HG02759 (cell line): ENCODE data around the gene EEF2K.

ENCODE experiments used
- ATAC-seq: cut with Tn5 transposase; IDR thresholded peaks from one replicate; pipeline ENCODE4 v1.9.1; 2021; ENCODE audit warnings: mild to moderate bottlenecking, moderate library complexity; ENCODE audit not compliant: unreplicated experiment

EEF2K gene

DNA sequence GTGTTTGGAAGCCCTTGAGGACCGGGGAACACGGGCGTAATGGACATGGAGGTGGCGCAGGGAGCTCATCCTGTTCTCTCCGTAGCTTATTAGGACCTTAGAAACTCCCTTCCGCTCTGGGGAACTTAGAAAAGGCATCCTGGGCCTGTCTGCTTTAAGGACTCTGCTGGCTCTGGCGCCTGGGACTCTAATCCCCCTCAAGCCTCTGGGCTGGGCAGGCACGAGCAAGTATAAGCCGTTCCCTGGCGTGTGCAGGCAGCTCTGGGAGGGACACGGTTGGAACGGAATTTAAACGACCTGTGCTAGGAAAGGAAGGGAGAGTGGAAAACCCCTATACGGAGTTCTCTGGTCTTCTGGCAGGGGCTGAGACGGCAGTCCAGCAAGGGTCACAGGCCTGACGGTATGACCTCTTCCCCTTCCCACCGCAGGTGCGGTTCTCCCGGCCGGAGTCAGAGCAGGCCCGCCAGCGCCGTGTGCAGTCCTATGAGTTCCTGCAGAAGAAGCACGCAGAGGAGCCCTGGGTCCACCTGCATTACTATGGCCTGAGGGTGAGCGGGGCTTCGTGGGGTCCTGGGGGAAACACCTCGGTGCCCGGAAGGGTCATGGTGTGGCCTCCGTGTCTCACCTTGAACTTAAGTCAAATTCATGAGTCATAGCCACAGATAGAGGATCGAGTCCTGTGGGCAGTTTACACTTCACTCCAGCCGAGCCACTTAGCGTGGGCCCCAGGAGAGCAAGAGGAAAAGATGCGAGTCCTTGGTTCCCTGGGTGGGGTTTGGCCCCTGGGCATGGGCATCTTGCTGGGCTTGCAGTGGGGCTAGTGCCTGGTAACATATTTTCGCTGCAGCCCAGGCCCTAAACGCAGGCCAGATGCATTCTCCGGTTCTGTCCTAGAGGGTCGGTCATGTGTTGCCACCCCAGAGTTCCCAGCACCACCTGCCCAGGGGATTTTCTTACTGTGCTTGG, 108.9 kb downstream of the EEF2K start:
- no peak for ATAC-seq

- no peak for ATAC-seq
Observed at GRCh38 chr16:22315979-22316378, 109.9 kb downstream of the EEF2K start.

DNA sequence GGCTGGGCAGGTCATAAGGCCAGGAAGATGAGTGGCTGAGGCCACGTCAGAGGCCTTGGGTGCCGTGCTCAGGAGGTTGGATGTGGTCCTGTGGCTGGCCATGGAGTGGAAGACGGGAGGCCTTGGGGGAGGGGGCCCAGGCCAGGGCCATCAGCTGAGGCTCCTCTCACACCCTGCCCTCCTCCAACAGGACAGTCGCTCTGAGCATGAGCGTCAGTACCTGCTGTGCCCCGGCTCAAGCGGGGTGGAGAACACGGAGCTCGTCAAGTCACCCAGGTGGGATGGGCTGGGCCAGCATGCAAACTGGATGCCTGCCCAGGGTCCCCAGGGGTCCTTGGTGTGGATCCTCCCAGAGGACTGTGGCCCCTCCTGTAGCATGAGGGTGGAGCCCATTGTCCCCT, 110.3 kb downstream of the EEF2K start:
- no peak for ATAC-seq

DNA sequence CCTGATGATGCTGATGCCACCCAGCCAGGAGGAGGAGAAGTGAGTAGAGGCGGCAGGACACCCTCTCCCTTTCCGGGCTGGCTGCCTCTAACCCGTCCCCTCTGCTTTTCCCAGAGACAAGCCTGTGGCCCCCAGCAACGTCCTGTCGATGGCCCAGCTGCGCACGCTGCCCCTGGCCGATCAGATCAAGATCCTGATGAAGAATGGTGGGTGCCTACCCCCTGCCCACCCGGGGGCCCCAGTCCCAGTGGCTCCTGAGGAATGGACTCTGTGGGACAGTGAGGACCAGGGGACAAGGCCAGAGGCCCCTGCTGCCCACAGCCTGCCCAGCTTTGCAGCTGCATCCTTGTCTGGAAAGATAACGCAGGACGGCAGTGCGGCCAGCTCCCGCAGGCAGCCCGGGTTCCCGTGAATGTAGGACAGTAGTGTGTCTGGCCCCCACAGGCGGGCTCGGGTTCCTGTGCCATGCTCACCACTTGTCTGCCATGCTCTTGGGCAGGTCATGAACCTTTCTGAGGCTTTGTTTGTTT, 111.0 kb downstream of the EEF2K start:
- ATAC-seq: no peak

- no peak for ATAC-seq
Observed at GRCh38 chr16:22317625-22318024, 111.5 kb downstream of the EEF2K start.

- ATAC-seq: no peak
Observed at GRCh38 chr16:22318690-22319358, 112.7 kb downstream of the EEF2K start.

DNA sequence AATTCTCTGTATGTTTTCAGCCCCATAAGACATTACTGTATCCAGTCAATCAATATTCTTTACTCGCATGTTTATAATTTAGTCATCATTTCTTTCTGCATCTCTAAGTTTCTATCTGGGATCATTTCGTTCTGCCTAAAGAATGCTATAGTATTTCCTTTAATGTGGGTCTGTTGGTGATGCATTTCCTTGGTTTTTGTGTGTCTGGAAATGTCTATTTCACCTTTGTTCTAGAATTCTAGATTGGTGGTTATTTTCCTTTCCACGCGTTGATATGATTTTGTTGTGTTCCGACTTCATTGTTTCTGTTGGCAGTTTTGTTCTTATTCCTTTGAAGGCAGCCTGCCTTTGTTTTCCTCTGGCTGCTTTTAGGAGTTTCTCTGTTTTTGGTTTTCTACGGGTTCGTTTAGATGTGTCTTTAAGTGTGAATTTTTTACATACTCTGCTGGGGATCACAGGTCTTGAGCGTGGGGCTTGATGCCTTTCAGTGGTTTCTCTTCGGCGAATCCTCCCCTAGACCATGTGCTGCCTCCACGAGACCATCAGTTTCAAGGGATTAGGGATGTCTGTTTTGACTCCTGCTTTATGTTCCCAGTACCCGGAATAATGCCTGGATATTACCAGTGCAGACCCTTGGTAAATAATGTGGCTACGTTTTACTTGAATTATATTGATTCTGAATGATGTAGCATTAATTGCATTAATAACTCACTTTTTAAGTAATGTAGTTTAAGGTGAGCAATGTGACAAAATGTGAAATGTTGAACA, 114.7 kb downstream of the EEF2K start:
- no peak for ATAC-seq

DNA sequence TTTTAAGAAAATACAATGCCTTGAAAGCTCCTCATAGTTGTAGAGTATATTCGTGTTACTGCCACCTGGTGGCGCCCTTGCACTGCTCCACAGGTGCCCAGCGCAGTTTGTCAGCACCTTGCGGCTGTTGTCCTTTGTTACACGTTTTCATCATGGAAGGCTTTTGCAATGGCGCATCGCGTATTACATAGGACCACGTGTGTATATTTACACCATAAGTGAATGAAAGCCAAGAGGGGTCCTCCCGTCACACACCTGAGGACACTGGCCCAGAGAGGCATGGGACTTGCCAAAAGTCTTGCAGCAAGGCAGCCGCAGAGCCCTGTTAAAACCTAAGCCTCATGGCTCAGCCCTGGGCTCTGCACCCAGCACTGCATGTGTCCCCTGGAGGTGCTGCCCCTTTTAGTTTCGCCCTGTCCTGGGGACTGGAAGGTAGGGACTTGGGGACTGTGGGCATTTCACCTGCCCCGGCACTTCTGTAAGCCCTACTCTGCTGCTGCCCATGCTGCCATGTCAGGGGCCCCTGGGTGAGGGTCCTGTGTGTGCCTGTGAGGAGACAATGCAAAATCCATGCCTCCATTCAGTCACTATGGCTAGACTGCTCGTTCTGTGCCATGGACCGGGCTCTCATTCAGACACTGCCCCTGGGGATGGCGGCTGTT, 115.4 kb downstream of the EEF2K start:
- ATAC-seq: no peak

DNA sequence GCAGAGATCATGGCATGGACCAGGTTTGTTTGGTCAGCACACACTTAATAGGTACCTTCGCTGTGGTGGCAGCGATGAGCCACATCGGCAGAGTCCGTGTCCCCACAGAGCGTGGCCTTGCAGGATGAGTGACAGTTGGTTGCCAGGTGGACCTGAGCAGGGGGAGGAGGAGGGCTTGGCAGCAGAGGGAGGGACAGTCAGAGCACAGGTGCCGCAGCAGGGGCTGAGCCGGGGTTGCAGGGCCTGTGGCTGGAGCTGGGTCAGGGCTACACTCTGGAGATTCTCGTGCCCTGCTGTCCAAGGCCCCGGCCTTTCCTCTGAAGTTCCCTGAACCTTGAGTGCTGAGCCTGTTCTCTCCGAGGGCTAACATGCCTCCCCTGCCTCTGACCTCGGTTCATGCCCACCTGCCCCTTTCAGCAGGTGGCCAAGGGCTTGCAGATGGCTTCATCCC, 116.0 kb downstream of the EEF2K start:
- no peak for ATAC-seq

DNA sequence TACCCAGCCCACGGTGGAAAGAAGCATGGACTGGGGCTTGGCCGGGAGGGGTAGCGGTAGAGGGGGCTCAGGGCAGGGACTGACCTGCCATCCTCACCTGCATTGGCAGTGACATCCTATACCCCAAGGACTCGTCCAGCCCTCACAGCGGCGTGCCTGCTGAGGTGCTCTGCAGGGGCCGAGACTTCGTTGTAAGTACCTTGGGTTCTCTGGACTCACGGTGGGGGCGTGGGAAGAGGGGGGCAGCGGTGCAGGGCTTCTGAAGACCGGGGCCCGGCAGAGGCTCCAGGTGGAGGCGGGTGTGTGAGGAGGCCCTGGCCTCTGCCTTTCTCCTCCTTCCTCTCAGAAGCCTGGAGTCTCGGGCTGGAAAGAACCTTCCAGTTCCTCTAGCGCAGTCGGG, 116.7 kb downstream of the EEF2K start:
- no peak for ATAC-seq

DNA sequence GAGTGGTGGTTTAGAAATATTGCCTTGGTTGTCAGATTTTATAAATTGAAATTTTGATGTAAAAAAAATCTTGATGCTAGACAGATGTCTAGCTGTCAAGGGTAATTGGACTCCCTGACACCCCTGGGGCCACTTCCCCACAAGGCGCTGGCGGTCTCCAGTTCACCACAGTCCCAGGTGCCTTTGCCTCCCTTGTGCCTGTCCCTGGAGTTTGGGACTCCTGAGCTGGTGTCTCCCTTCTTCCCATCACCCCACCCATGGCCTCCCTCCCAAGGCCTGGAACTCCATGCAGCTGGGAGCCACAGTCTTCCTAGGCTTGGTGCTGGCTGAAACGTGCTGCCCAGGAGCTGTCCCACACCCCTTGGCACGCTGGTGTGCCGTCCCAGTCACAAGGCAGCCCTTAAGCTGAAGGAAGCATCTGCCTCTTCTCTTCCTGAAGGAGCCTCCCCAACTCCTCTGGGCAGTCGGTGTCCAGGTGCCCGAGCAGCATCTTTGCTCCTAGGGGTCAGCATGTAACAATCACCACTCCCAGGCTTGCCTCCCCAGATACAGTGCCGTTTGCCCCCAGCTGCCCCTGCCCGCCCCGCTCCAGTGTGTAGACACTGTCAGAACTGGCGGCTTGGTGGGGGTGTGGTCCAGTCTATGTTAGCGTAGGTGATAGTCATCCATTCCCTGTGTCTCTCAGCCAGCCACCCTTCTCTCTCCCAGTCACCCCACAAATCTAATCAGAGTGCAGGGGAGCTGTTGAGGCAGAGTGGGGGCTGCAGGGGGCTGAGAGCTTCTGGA, 117.3 kb downstream of the EEF2K start:
- no peak for ATAC-seq

DNA sequence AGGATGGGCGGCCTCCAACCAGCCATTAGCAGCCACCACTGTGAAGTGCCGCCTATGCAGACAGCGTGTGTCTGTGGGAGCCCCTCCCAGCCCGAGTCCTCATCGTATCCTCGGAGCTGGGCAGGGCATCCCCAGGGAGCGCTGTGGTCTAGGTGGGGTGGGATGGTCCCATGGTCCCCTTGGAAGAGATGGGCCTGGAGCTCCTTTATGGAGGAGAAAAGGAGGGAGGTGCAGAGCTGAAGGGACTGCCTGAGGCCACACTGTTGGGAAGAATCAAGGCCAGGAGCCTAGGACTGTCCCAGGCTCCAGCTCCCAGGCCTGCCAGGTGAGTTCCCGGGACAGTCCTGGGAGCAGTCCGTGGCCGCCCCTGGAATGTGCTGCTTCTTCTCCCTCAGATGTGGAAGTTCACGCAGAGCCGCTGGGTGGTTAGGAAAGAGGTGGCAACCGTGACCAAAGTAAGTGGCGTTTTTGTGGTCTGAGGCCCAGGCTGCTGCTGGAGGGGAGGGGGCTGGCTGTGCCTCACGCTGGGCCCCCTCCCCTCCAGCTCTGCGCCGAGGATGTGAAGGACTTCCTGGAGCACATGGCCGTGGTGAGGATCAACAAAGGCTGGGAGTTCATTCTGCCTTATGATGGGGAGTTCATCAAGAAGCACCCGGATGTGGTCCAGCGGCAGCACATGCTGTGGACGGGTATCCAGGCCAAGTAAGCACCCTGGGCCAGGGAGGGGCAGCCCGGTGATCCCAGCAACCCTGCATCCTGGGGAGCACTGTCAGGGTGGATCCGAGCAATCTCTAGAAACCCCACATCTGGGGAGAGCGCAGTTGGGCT, 118.1 kb downstream of the EEF2K start:
- no peak for ATAC-seq

- no peak for ATAC-seq
Observed at GRCh38 chr16:22324787-22325597, 118.9 kb downstream of the EEF2K start.

GRCh38 chr16:22325598-22326368, 119.7 kb downstream of the EEF2K start:
- no peak for ATAC-seq

DNA sequence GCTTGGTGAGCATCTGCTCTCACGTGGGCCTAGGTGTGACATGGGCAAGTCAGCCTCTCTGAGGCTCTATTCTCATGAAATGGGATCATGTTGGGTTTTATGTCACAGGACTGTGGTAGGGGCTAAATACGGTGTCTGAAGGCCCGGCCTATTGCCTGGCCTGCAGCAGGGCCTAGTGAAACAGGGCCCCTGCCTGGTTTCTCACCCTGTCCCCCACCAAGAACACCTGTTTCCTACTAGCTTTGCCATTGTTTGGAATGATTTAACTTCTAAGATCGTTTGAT, 120.2 kb downstream of the EEF2K start:
- ATAC-seq: no peak

DNA sequence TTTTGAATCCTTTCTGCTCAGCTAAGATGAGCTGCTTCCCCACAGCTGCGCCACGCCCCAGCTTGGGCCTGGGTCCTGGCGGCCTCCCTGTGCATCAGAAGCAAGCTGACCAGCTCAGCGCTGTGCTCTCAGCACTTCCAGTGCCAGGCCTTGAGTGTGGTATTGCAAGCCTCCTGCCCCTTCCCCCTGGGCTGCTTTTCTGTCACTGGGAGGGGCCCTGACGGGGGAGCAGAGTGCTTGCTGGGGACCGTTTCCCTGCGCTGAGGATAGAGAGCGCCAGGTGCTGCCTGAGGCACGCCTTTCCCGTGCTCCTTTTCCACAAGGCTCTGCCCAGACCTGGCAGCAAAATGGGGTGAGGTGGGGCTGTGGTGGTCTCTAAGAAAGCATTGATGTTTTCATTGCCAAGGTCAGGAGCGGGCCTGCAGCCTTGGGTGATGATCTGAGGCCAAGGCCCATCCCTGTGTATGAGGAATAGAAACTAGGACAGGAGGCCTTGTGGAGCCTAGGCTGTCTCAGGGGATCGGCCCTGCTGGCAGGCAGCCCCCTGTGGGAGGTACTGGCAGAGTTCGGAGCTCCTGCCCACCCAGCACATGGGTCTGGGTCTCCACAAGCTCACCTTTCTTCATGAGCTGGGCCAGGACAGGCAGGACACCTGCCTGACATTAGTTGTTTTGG, 120.8 kb downstream of the EEF2K start:
- ATAC-seq: no peak

DNA sequence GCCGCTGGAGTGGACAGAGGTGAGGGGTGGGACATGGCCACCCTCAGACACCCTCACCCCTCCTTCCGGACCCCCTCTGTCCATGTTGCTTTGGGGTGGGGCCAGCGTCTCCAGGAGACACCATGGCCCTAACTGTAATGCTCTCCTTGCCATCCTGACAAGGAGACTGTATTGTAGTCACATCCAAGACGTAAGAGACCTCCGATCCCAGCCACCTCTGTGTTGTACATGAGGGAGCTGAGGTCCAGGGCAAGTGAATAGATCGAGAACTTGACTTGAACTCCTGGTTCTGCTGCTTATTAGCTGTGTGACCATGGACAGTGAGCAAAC, 121.3 kb downstream of the EEF2K start:
- no peak for ATAC-seq
